ENCODE data around the gene STK16. TPM values are rescaled to one million over a fixed set of nuclear protein-coding genes. Genes with fewer than 3 reads are reported as not detected.

STK16 gene
- total and polyA plus RNA-seq, 2 of the 13 experiments (the other 11 are each of a cell fraction or from before 2014, with no cell fraction given), result 28.0 to 50.9 TPM

DNA sequence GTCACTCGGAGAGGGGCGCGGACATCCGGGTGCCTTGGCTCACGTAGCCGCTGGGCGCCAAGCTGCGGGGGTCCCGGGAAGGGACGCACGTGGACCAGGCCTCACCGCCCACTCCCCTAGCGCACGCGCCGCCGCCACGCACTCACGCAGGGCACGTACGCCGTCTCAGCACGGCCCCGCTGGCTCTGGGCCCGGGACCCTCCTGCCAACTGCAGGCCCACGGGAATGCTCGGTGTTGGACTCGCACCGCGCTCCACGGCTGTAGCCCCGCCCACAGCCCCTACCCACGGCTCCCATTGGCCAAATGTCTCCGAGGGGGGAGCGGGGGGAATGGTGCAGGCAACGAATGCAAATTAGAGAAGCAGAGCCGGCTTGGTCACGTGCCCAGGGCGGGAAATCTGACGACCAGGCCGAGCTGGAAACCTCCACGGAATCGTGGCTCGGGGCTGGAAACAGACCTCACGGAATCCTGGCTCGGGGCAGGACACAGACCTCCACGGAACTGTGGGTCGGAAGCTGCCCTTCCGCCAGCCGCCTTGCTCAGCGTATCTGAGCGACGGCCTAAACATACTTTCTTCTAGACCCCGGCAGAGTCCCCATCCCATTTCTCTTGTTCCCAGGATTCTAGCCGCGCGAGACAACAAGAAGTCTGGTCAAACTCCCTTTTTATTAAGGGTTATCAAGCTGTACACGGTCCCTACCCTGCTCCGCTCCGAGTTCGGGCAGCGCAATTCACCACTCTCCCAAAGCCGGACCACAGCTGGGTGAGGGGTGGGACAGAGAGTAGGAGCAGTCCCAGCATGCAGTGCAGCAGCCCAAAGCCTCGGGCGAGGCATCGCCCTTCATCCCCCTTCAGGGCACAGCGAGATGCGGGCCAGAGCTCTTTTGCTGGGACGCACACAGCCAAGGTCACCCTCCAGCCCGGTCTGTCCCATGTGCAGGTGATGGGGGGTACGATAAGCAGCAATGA is 26.3 kb upstream of the STK16 start, which contains the start of gene ABCB6 (continued):
- TF ChIP-seq ZSCAN30 (CRISPR knock-in tag; IDR thresholded peaks at IDR 0.05) (peak; percentile 82; the same call in 1 of the 2 replicates), ARID3A (IDR thresholded peaks at IDR 0.05; ENCODE audit: low read depth, low read length) (no peak), SP5 (CRISPR knock-in tag; IDR thresholded peaks at IDR 0.05; ENCODE audit: borderline replicate concordance, low read depth) (peak; percentile 75; the same call in 1 of the 2 replicates), ZNF253 (CRISPR knock-in tag; IDR thresholded peaks at IDR 0.05; ENCODE audit: borderline replicate concordance) (no peak), ZNF572 (CRISPR knock-in tag; IDR thresholded peaks at IDR 0.05) (no peak), ETV6 (CRISPR knock-in tag; conservative IDR thresholded peaks at IDR 0.05) (peak; percentile 94), THYN1 (CRISPR knock-in tag; IDR thresholded peaks at IDR 0.05; ENCODE audit: borderline replicate concordance, low read depth) (peak; percentile 95), ZNF674 (CRISPR knock-in tag; IDR thresholded peaks at IDR 0.05; ENCODE audit: low read depth) (no peak), MED13 (CRISPR knock-in tag; IDR thresholded peaks at IDR 0.05) (peak; percentile 68; the same call in 1 of the 2 replicates), TOE1 (CRISPR knock-in tag; IDR thresholded peaks at IDR 0.05) (peak; percentile 78; the same call in 1 of the 2 replicates), ZKSCAN1 (IDR thresholded peaks at IDR 0.05; ENCODE audit: low read length) (no peak), IRX3 (CRISPR knock-in tag; IDR thresholded peaks at IDR 0.05; ENCODE audit: borderline replicate concordance, low read depth) (peak; percentile 94), ZNF580 (CRISPR knock-in tag; IDR thresholded peaks at IDR 0.05; ENCODE audit: borderline replicate concordance, low read depth) (peak; percentile 78; the same call in 1 of the 2 replicates), PRDM10 (CRISPR knock-in tag; IDR thresholded peaks at IDR 0.05; ENCODE audit: low read depth) (no peak; the same call in none of the 2 replicates), ZSCAN20 (CRISPR knock-in tag; IDR thresholded peaks at IDR 0.05; ENCODE audit: borderline replicate concordance) (peak; percentile 93; the same call in 1 of the 2 replicates), ZNF7 (CRISPR knock-in tag; IDR thresholded peaks at IDR 0.05) (peak; percentile 36; the same call in 1 of the 2 replicates), LBX2 (CRISPR knock-in tag; IDR thresholded peaks at IDR 0.05; ENCODE audit: borderline replicate concordance) (peak; percentile 89; the same call in 1 of the 2 replicates), ZNF367 (CRISPR knock-in tag; IDR thresholded peaks at IDR 0.05; ENCODE audit: borderline replicate concordance) (peak; percentile 74; the same call in 1 of the 2 replicates), ERF (CRISPR knock-in tag; IDR thresholded peaks at IDR 0.05) (peak; percentile 87), PREB (CRISPR knock-in tag; IDR thresholded peaks at IDR 0.05) (0 out of 2 replicates have a peak, but pooled peaks have one; percentile 92)
